GM12801 (cell line): Measurements from ENCODE around the gene IGFBP5.

Experiments used
- TF ChIP-seq, protein P1 (sequence below): IDR thresholded peaks from one replicate; pipeline ENCODE4 v1.5.1; 2011; ENCODE audit warnings: control low read depth; ENCODE audit not compliant: insufficient read length; ENCODE audit errors: extremely low read depth

The IGFBP5 gene

DNA sequence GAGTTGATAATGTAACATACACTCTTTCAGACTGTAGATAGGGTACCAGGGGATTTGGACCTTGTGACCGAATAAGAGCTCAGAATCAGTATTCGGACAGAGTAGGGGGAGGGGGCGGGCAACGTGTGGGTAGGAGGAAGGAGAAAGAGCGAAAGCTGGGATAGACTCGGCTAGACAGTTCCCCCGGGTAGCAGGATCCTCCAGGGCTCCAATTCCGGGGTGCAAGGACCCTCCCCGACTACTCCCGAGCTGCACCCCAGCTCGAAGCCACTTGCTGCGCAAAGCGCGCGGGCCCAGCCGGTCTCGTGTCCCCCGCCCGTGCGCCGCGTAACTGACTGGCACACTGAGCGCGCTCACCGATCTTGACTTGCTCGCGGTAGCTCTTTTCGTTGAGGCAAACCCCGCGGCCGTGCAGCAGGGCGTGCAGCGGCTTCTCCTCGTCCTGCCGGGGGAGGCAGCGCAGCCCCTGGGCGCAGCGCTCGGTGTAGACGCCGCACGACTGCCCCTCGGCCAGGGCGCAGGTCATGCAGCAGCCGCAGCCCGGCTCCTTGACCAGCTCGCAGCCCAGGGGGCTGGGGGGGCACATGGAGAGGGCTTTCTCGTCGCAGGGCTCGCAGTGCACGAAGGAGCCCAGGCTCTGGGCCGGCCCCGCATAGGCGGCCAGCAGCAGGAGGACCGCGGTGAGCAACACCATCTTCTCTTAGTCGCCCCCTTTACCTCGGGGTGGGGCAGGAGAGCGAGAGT lies 1.1 kb downstream of the IGFBP5 start:
- TF ChIP-seq, protein P1, sequence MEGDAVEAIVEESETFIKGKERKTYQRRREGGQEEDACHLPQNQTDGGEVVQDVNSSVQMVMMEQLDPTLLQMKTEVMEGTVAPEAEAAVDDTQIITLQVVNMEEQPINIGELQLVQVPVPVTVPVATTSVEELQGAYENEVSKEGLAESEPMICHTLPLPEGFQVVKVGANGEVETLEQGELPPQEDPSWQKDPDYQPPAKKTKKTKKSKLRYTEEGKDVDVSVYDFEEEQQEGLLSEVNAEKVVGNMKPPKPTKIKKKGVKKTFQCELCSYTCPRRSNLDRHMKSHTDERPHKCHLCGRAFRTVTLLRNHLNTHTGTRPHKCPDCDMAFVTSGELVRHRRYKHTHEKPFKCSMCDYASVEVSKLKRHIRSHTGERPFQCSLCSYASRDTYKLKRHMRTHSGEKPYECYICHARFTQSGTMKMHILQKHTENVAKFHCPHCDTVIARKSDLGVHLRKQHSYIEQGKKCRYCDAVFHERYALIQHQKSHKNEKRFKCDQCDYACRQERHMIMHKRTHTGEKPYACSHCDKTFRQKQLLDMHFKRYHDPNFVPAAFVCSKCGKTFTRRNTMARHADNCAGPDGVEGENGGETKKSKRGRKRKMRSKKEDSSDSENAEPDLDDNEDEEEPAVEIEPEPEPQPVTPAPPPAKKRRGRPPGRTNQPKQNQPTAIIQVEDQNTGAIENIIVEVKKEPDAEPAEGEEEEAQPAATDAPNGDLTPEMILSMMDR = no peak

DNA sequence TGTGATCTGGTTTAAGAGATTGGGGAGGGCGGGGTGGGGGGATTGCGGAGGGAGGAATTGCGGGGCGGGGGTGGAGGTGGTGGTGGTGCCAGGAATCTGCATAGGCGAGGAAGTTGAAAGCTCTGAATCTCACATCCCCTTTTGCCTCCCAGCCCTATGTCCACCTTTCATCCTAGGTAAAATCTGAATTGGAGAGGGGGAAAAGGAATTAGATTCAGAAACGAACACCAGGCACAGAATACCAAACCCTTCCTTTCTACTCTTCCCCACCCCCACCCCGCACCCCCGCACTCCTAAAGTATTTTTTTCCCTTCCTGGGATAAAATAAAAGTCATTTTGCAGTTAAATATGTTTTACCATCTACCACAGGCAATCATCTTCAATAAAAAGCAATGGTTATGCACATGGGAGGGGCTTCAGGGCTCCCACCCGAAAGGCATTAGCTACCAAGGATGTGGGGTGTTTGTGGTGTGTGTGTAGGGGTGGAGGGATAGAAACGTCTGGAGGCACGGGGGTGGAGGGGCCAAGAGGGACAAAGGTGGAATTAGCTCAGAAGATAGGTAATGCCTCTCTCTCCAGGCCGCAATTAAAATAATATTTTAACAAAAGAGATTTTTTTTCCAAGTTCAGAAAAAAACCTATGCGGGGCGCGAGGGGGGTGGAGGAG lies 1.8 kb downstream of the IGFBP5 start:
- TF ChIP-seq, protein P1 = no peak

DNA sequence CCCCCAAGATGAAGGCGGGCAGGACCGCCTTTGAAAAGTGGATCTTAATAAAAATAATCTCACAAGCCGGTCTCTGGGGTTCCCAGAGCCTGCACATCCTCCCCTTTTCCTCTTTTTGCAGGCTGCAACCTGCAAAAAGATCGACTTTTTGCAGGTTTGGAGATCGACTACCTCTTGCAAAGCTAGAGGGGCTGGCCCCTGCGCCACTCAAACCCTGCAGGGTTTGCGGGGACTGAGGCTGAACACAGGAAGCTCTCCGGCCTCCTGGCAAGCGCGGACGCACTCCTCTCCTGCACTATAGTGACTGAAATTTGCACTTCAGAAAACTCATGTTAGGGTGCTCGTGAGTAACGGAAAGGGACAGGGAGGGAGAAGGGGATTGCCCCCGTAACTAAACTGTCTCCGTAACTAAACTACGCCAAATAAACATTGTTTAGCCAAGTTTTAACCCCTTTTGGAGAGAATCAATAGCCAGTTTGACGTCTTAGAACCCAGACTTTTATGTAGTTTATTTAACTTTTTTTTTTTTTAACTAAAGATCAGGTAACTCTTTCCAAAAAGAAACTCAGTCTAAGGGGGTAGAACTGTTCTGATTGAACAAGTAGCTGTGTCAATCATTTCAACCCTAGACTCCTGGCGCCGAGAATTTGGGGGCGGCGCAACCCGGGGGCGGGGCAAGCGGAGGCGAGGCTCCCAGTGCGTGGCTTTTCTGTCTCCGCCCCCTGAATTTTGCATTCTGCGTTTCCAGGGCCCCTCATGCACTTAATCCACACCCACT lies 2.5 kb downstream of the IGFBP5 start:
- TF ChIP-seq, protein P1 = no peak

DNA sequence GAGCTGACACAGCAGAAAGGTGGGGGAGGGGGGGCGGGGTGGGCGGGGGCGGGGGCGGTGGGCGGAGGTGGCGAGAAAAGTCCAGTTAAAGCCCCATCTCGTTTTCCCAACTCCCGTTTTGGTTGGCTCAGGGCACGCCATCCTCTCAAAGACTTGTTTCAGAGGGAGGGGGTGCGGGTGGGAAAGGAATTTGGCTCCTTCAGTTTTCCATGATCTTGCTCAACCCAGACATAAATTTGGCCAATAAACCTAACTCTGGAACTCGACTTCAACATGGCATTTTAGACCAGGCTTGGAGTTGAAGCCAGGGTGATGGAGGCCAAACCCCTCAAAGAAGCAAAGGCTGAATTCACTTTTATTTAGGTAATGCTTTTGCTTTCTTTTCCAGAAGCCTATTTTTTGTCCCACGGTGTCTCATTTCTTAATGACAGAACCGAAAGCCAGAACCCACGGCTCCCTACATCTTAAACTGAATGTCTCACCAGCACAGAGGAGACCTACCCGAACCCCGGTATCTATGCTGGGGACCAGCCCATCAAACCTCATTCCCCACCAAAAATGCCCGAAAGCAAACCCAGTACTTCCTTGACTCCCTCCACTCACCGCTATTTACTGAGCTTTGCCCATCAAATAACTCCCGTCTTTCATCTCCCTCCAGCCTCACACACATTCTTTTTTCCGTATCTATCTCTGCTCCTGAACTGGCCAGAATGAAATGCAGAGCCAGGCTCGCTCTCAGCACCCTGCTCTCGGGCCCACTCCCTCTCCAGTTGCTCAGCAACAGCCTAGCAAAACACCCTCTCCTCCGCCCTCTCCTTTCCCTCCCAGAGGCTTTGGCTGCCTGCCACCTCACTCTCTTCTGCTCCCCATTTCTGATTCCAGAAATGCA lies 4.3 kb downstream of the IGFBP5 start:
- TF ChIP-seq, protein P1 = no peak

DNA sequence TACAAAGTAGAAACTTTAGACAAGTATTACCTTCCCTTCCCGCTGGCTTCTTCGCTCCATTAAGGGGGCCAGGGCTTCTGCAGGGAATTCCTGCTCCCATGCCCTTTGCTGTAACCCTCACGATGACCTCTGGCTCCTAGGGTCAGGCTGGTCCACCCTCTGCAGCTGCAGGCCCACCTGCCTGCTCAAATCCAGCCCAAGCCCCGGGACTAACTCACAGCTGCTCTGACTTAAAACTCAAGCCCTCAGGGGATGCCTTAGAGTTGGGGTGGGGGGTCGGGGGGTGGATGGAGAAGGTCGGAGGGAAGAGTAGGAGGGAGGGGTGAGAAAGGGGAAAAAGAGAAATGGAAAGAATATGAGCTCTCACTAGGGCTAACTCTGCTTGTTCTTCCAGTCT lies 4.9 kb downstream of the IGFBP5 start:
- TF ChIP-seq, protein P1 = no peak

DNA sequence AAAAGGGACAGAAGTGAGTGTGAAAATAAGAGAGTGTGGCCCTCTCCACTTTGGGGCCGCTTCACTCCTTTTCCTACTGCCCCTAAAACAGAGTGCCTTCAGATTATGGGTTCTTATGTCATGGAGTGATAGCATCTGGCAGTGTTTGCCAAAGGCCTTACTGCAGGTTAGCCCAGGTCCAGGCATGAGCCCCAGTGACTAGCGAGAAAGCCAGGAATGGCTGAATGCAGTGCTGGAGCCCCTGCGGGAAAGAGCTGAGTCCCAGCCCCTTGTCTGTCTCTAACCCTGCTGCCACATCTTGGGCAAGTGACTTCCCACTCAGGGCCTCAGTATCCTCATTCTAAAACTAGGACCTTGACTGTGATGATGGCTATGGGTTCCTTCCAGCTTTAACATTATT lies 6.0 kb downstream of the IGFBP5 start:
- TF ChIP-seq, protein P1 = no peak
